BLaER1 treated with 17β-estradiol and CSF1 and Interleukin-3, amounts not matched to agents 10 nM and 100 nM (cell line): Measurements from ENCODE around the gene FBLN2.

Source experiments
- H3K27ac ChIP-seq, 11 experiments: shearing (Covaris generic); formaldehyde crosslinking; 2 replicates each; pipeline ENCODE4 v1.8.1; 2022
- H3K27me3 ChIP-seq, 11 experiments: shearing (Covaris generic); formaldehyde crosslinking; 2 replicates each; pipeline ENCODE4 v1.8.1; 2022
- H3K36me3 ChIP-seq, 11 experiments: shearing (Covaris generic); formaldehyde crosslinking; 2 replicates each; pipeline ENCODE4 v1.8.1; 2022
- H3K4me1 ChIP-seq, 10 experiments: shearing (Covaris generic); formaldehyde crosslinking; 2 replicates each; pipeline ENCODE4 v1.8.1; 2022
- H3K4me2 ChIP-seq, 11 experiments: shearing (Covaris generic); formaldehyde crosslinking; 2 replicates each; pipeline ENCODE4 v1.8.1; 2022
- H3K4me3 ChIP-seq, 10 experiments: shearing (Covaris generic); formaldehyde crosslinking; 2 replicates each; pipeline ENCODE4 v1.8.1; 2022
- H3K9ac ChIP-seq, 11 experiments: shearing (Covaris generic); formaldehyde crosslinking; 2 replicates each; pipeline ENCODE4 v1.8.1; 2022
- H3K9me3 ChIP-seq, 11 experiments: shearing (Covaris generic); formaldehyde crosslinking; replicated peaks in 1 of 11; 2 replicates each; pipeline ENCODE4 v1.8.1; 2022
- H4K20me1 ChIP-seq, 11 experiments: shearing (Covaris generic); formaldehyde crosslinking; 2 replicates each; pipeline ENCODE4 v1.8.1; 2022
- Cebpa-rat ChIP-seq, 11 experiments: shearing (Covaris generic); IDR thresholded peaks; 2 replicates each; pipeline ENCODE4 v1.8.1; 2022

FBLN2 gene

DNA sequence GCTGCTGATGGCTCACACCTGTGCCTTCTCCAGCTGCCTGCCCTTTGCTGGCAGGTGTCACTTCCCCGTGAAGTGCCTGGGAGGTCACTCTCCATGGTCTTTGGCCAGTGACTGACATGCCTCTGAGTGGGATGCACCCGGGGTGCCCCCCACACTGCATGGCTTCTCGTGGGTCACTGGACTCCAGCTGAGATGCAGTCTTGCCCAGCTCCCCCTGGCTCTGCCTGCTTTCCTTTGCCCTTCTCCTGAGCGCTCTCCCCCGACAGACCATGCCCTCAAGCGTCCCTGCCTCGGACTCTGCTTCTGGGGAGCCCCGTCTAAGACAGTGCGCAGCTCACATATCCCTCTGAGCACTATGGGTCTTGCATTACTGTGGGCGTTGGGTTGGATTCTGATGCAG is 14.4 kb downstream of the FBLN2 start:
- Histone ChIP-seq H3K4me2 (no peak overlapping the region), H4K20me1 (no peaks in the 10 kb centered on the region; a peak in 1 of 22 replicates), H3K4me1 (peaks cover 6 to 28% (median 14%) of the 10 kb centered on the region in 10 experiments; a peak in 16 of 20 replicates), H3K36me3 (no peaks in the 10 kb centered on the region), H3K4me3 (no peak overlapping the region), H3K9ac (no peak overlapping the region), H3K27ac (no peak overlapping the region), H3K27me3 (no peaks in the 10 kb centered on the region), H3K9me3 (no peaks in the 10 kb centered on the region)
- TF ChIP-seq Cebpa-rat (IDR thresholded peaks at IDR 0.05): no peak

DNA sequence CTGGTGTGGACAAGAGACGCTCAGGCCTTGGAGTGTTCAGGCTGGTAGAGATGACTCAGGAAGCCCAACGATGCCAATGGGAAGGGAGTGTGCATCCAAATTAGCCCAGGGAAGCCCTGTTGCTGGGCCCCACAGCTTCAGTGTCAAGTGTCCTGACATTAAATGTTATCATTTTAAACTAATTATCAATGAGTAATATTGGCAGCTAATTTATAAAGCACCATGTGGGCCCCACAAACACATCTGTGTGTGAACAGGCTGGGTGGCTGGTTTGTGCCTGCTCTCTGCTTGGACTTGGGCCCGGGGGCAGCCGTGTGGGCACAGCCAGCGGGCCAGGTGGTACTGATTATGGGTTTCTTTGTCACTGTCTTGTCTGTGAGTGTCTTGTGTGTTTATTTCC is 15.0 kb downstream of the FBLN2 start:
- Histone ChIP-seq H3K4me3 (no peak overlapping the region), H3K27ac (no peak overlapping the region), H3K36me3 (no peaks in the 10 kb centered on the region), H3K9ac (no peak overlapping the region), H3K27me3 (no peaks in the 10 kb centered on the region), H3K4me1 (peaks cover 6 to 28% (median 14%) of the 10 kb centered on the region in 10 experiments; a peak in 16 of 20 replicates), H4K20me1 (no peaks in the 10 kb centered on the region; a peak in 1 of 22 replicates), H3K9me3 (no peaks in the 10 kb centered on the region), H3K4me2 (no peak overlapping the region)
- TF ChIP-seq Cebpa-rat (IDR thresholded peaks at IDR 0.05): no peak

DNA sequence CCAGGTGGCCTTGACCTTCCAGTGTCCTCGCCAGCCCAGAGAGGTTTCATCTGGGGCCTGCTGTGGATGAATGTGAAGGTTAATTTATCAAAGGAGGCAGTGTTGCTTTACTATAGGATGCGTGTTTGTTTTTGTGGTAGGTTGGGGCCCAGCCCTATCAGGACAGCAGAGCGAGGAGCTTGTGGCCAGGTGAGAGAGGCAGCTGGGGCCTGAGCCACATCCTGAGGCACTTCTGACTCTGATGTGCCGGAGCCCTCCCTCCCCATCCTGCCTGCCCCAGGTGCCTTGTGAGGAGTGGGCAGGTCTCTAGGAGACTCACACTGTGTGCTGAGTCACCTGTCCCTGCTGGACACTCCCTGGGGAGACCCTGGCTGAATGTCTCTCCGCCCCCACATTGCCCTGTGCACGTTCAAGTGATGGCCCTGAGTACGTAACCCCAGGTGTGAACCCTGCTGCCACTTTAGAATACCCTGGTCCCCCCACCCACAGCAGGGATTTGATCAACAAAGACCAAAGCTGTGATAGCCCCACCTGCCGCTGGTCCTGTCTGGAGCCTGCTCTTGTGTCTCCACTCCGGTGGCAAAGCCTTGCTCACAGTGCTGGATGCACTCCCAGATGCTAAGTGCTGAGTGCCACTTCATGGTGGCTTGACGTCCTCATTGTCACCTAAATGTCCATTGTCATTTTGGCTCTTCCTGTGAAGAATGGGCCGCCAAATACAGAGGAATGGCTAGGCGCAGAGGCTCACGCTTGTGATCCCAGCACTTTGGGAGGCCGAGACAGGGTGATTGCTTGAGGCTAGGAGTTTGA is 16.0 kb downstream of the FBLN2 start:
- no peaks in the 10 kb centered on the region for H3K36me3 ChIP-seq
- H3K4me2 ChIP-seq: no peak overlapping the region
- peaks cover 6 to 25% (median 11%) of the 10 kb centered on the region in 10 experiments; a peak in 16 of 20 replicates for H3K4me1 ChIP-seq
- H3K4me3 ChIP-seq: no peak overlapping the region
- H3K27me3 ChIP-seq: no peaks in the 10 kb centered on the region
- H3K27ac ChIP-seq: no peak overlapping the region
- no peaks in the 10 kb centered on the region; a peak in 1 of 22 replicates for H4K20me1 ChIP-seq
- H3K9me3 ChIP-seq: no peaks in the 10 kb centered on the region
- no peak overlapping the region for H3K9ac ChIP-seq
- no peak for TF ChIP-seq Cebpa-rat (IDR thresholded peaks at IDR 0.05)

DNA sequence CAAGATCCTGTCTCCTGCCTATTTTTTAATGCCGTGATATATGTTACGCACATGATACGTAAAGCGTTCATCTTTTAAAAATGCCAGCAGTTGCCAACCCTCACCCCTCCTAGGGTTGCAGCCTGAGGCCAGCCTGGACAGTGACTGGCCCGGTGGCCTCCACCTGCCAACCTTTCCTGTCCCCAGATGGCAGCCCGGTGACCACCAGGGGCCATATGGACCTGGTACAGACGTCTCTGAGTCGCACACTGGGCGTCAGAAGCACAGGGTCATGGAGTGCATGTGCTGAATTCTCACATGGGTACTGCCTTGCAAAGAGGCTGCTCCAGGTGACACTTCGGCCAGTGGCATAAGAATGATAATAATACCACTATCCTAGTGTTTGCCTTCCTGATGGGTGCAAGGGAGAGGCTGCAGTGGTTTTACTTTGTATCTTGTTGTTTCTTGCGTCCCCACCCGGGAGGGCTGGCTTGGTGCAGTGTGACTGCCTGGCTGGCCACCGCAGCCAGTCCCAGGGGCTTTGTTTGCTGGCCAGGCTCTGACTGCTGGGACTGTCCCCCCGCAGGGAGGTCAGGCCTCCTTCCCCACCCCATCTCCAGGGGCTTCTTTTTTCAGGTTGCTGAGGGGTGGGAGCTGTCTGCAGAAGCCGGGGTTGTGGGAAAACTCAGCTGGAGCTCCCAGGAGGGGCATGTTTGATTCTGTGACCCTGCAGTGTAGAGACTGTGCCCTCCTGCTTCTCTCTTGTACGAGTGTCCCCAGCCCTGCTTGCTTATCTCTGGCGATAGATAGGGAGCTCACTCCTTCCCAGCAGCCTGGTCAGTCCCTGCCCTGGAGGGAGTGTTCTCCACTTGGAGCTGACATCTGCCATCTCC is 16.9 kb downstream of the FBLN2 start:
- H3K4me2 ChIP-seq: no peak overlapping the region
- H3K9me3 ChIP-seq: no peaks in the 10 kb centered on the region
- H4K20me1 ChIP-seq: no peaks in the 10 kb centered on the region; a peak in 1 of 22 replicates
- H3K4me1 ChIP-seq: peaks cover 6 to 16% (median 10%) of the 10 kb centered on the region in 10 experiments; a peak in 15 of 20 replicates
- H3K36me3 ChIP-seq: no peaks in the 10 kb centered on the region
- no peak overlapping the region for H3K4me3 ChIP-seq
- no peak overlapping the region for H3K27ac ChIP-seq
- no peaks in the 10 kb centered on the region for H3K27me3 ChIP-seq
- no peak for TF ChIP-seq Cebpa-rat (IDR thresholded peaks at IDR 0.05)
- no peak overlapping the region for H3K9ac ChIP-seq

DNA sequence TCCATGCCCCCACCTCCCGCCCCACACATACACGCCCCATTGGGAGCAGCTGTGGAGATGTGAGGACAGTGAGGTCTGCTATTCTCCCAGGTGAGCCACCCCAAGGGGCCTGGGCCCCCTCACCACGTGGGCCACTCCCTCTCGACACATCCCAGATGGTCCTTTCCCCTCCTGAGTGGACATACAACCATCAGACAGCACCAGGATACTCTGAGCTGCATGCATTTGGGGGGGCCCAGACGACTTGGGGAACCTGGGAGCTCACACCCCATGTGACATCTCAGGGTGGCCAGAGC is 17.5 kb downstream of the FBLN2 start:
- TF ChIP-seq Cebpa-rat (IDR thresholded peaks at IDR 0.05): no peak
- no peak overlapping the region for H3K4me3 ChIP-seq

DNA sequence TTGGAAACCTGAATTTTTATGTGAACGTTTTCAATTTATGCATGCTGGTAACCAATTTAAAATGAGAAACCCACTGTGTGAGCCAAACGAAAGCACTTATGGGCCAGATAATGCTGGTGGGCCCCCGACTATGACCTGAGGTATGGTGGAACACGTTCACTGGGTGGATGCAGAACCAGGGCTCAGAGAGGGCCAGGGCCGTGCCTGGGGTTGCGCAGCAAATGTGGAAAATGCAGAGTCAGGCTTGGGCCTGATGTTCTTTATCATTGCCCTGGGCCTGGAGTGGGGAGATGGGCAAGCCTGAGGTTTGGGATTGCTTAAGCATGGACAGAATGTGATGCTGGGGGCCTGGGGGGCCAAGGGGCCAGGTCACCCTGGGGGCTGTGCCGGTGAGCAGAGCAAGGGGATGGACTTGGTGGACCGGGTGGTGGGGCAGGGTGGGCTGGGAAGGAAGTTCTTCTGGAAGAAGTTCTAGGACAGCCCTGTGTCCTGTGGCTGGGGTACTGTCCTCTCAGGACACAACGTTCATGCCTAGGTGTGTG is 17.9 kb downstream of the FBLN2 start:
- Histone ChIP-seq H3K36me3 (no peaks in the 10 kb centered on the region), H3K4me1 (peaks cover 6 to 13% (median 8%) of the 10 kb centered on the region in 10 experiments; a peak in 15 of 20 replicates), H3K27me3 (no peaks in the 10 kb centered on the region), H3K27ac (no peak overlapping the region), H3K9me3 (no peaks in the 10 kb centered on the region), H4K20me1 (no peaks in the 10 kb centered on the region; a peak in 1 of 22 replicates), H3K4me3 (no peak overlapping the region), H3K4me2 (no peak overlapping the region), H3K9ac (no peak overlapping the region)
- TF ChIP-seq Cebpa-rat (IDR thresholded peaks at IDR 0.05): no peak

More for the DNA sequence above, 17.5 kb downstream of the FBLN2 start:
- H3K9ac ChIP-seq: no peak overlapping the region
- H4K20me1 ChIP-seq: no peaks in the 10 kb centered on the region; a peak in 1 of 22 replicates
- H3K36me3 ChIP-seq: no peaks in the 10 kb centered on the region
- no peak overlapping the region for H3K27ac ChIP-seq
- no peaks in the 10 kb centered on the region for H3K27me3 ChIP-seq
- H3K4me1 ChIP-seq: peaks cover 6 to 16% (median 10%) of the 10 kb centered on the region in 10 experiments; a peak in 15 of 20 replicates
- no peak overlapping the region for H3K4me2 ChIP-seq
- H3K9me3 ChIP-seq: no peaks in the 10 kb centered on the region

DNA sequence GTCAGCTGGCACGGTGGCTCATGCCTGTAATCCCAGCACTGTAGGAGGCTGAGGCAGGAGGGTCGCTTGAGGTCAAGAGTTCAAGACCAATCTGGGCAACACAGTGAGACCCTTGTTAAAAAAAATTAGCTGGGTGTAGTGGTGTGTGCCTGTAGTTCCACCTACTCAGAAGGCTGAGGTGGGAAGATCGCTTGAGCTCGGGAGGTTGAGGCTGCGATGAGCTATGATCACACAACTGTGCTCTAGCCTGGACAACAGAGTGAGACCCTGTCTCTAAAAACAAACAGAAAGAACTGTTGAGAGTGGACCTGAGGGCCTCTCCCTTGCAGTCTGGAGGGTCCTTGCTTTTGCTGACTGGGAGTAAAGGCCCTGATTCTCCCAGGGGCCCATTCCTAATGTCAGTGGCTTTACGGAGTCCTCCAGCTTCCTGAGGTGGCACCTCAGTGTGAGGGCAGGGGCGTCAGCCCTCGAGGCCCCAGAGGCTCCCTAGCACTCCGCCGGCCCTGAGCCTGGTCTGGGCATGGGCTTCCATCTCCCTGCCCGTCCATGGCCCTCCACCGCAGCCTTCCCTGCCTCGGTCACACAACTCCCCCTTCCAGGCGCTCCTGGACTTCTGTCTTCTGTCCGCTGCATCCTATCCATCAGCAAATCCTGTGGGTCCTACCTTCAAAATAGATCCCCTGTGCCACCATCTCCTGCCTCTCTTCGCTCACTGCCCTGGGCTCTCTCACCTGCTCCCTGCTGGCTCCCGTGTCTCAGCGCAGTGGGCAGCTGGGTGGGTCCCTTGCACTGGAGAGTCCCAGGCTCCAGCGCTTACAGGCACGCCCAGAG is 19.0 kb downstream of the FBLN2 start:
- no peaks in the 10 kb centered on the region; a peak in 1 of 22 replicates for H4K20me1 ChIP-seq
- H3K4me3 ChIP-seq: no peak overlapping the region
- no peaks in the 10 kb centered on the region for H3K36me3 ChIP-seq
- H3K4me2 ChIP-seq: no peak overlapping the region
- no peaks in the 10 kb centered on the region for H3K27me3 ChIP-seq
- no peak overlapping the region for H3K9ac ChIP-seq
- no peak overlapping the region for H3K27ac ChIP-seq
- TF ChIP-seq Cebpa-rat (IDR thresholded peaks at IDR 0.05): no peak
- H3K9me3 ChIP-seq: no peaks in the 10 kb centered on the region
- H3K4me1 ChIP-seq: peaks cover 0 to 2% (median 0%) of the 10 kb centered on the region in 10 experiments; a peak in 2 of 20 replicates

DNA sequence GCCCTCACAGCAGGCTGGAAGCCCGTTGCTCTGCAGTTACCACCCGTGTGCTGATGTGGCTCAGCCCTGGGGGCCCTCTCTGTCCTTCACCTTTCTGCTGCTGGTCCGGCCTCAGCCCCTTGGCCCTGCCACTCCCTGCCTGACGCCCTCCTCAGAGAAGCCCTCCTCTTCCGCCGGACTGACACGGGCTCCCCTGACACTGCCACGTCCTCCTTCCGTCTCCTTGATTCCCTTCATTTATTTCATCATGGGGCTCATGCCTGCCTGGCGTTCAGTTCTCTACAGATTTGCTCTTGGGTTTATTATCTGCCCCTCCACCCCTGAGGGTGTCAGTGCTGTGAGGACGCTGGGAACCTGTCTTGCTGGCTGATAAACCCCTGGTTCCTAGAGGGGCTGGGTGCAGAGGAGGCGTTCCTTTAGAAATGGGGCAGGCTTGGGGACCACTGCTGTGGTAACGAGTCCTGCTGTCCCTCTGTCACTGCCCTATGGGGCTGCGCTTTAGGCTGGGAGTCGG is 19.6 kb downstream of the FBLN2 start:
- Histone ChIP-seq H4K20me1 (no peaks in the 10 kb centered on the region; a peak in 1 of 22 replicates), H3K9me3 (no peaks in the 10 kb centered on the region), H3K27me3 (no peaks in the 10 kb centered on the region), H3K9ac (no peak overlapping the region), H3K4me1 (peaks cover 0 to 4% (median under 1%) of the 10 kb centered on the region in 10 experiments; a peak in 2 of 20 replicates), H3K4me2 (no peak overlapping the region), H3K36me3 (no peaks in the 10 kb centered on the region), H3K27ac (no peak overlapping the region), H3K4me3 (no peak overlapping the region)
- TF ChIP-seq Cebpa-rat (IDR thresholded peaks at IDR 0.05): no peak
